ENCODE measurements around the gene TRIM7.
"Not testable (repeated sequence)": the region's sequence is repeated elsewhere in the genome, so short reads cannot be mapped to it uniquely, and the experiment has no call there.

TRIM7 gene

GRCh38 chr5:181190711-181191525 is 14.1 kb downstream of the TRIM7 start:
- no peak for DNase-seq

DNA sequence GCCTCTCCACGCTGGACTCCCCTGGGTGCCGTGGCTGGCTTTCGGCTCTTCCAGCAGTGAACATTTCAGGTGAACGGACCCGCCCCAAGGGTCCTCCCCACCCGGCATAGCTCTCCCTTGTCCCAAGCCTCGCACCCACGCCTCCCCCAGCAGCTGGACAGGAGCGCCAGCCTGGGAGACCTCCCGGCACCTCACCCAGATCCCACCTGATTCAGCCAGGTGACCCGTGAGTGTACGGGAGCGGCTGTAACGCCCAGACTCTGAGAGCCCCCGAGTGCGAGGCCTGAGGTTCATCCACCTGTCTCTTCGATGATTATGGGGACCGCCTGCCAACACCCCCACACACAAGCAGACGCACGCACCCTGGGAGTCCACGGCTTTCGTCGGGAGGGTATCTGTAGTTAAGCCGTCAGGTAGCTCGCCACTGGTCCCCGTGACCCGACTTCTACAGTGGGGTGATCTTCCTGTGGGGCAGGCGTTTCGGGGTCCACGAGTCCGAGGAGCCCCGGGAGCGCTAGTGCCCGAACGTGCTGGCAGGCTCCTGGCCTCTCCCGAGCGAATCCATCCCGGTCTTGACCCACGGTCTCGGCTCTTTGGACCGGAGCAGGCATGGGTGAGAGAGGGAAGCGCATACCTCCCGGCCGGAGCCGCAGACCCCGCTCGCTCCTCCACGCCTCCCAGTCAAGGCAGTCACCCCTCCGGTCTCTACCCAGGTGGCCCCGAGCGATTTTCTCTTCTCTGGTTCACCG is 14.9 kb downstream of the TRIM7 start:
- DNase-seq = no peak

GRCh38 chr5:181189363-181189961 is 15.5 kb downstream of the TRIM7 start:
- DNase-seq = no peak

GRCh38 chr5:181188700-181189362 is 16.2 kb downstream of the TRIM7 start:
- DNase-seq = no peak

GRCh38 chr5:181187500-181188213 is 17.3 kb downstream of the TRIM7 start:
- no peak for DNase-seq

- no peak for DNase-seq
Observed at GRCh38 chr5:181186986-181187499, 18.0 kb downstream of the TRIM7 start.

GRCh38 chr5:181186022-181186421 is 19.0 kb downstream of the TRIM7 start:
- no peak for DNase-seq

DNA sequence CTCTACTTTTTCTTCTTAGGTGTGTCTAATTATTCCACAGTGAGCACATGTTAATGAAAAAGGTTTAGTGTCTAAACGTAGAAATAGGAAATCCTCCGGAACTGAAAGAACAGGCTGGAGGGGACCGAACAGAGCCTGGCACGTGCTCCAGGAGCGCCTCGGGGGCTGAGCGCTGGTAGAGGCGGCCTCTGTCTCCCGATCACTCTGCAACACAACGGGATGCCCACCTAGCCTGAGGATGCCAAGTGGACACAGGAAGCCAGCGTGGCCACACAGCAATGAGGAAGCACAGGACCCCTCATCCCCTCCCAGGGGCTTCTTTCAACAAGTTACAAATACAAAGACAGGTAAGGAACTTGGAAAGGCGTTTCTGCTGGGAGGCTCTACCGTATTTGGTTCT is 19.4 kb downstream of the TRIM7 start:
- no peak for DNase-seq

DNA sequence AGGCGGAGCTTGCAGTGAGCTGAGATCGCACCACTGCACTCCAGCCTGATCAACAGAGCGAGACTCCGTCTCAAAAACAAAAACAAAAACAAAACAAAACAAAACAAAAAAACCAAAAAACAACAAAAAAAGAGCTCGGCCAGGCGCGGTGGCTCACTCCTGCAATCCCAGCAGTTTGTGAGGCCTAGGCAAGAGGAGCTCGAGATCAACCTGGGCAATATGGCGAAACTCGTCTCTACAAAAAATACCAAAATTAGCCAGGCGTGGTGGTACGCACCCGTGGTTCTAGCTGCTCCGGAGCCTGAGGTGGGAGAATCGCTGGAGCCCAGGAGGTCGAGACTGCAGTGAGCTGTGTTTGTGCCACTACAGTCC is 20.2 kb downstream of the TRIM7 start:
- no peak for DNase-seq

DNA sequence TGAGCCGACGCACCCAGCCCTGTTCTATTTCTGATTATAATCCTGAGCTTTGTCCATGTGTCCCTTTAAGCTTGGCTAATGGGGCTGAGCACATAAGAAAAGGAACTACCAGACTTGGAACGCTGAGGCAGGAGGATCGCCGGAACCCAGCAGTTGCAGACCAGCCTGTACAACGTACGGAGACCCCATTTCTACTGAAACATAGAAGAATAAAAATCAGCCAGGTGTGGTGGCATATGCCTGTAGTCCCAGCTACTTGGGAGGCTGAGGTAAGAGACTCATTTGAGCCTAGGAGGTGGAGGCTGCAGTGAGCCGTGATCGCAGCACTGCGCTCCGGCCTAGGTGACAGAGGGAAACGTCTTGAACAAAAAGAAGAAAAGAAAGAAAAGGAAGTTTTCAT is 22.3 kb downstream of the TRIM7 start:
- no peak for DNase-seq

GRCh38 chr5:181181650-181182565 is 23.1 kb downstream of the TRIM7 start:
- DNase-seq = no peak

GRCh38 chr5:181177559-181177958 is 27.4 kb downstream of the TRIM7 start:
- DNase-seq = not testable (repeated sequence)

- DNase-seq = no peak
Observed at GRCh38 chr5:181176254-181176952, 28.6 kb downstream of the TRIM7 start.

- DNase-seq = no peak
Observed at GRCh38 chr5:181173420-181174342, 31.3 kb downstream of the TRIM7 start.

DNA sequence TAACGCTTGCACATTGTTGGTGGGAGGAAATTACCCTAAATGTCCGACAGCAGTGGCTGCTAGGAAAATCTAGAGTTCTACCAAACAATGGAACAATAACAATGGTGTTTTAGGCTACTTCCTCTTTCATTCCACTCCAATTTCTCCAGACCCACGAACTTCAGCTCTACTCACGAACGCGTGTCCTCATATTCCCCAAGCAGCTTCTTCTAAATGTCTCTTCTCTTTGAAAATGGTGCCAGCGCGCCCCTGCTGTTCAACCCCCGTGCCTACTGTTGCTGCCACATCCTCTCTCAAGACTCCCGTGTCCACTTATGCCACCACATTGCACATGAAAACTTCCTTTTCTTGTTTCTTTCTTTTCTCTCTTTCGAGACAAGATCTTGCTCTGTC is 32.0 kb downstream of the TRIM7 start:
- no peak for DNase-seq

GRCh38 chr5:181171782-181172181 is 33.2 kb downstream of the TRIM7 start:
- DNase-seq = no peak

GRCh38 chr5:181170996-181171395 is 34.0 kb downstream of the TRIM7 start:
- DNase-seq = no peak

DNA sequence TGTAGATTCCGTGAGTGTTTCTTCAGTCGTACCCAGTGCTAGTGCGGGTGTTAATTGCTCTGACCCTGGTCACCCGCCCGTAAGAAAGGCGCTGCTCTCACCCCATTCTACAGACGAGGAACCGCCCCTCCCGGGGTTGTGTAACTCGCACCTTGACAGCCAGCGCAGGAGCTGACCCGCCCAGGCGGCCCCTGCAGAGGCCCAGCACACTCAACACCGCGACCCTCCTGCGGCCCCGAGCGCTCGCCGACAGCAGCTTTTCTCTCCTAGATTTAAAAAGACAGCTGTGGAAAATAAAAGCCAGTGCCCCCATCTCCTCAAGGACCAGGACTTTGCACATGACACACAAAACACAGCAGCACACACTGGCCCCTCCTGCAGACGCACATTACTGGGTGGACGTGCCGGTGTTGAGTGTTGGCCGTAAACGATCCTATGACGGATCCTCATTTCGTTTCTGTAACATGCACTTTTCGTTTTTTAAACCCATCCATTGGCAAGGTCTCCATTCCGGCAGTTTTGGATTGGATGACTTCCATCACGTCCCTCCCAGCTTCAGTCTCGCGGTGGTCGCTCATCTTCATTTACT is 34.7 kb downstream of the TRIM7 start:
- DNase-seq = no peak

All from NCI-H2171 (cell line).